ENCODE data around the gene GRB2. TPM values are rescaled to one million over a fixed set of nuclear protein-coding genes. Genes with fewer than 3 reads are reported as not detected.
"Not testable (repeated sequence)": the region's sequence is repeated elsewhere in the genome, so short reads cannot be mapped to it uniquely, and the experiment has no call there.

Gene GRB2
- total and polyA plus RNA-seq, 5 donors from 2014 or later, result 131 to 152 (median 141) TPM

- ATAC-seq (ENCODE audit: low read depth in 2 of 2), result no peak
- no peaks in the 10 kb centered on the region for H3K4me1 ChIP-seq (ENCODE audit: control insufficient read depth, insufficient read depth, low read length, poor library complexity, severe bottlenecking)
- no peak overlapping the region for H3K4me3 Mint-ChIP-seq
- no peak overlapping the region for H3K4me3 ChIP-seq (ENCODE audit: low read depth, low read length)
- no peak overlapping the region for H3K27ac ChIP-seq (ENCODE audit: insufficient read depth, low read length, poor library complexity, severe bottlenecking)
- H3K27me3 ChIP-seq (ENCODE audit: control insufficient read depth, insufficient read depth, low read length), result no peaks in the 10 kb centered on the region
- H3K36me3 ChIP-seq (ENCODE audit: control insufficient read depth, insufficient read depth, low read length), result no peaks in the 10 kb centered on the region
- H3K9me3 Mint-ChIP-seq, result no peaks in the 10 kb centered on the region
- no peaks in the 10 kb centered on the region for H3K36me3 Mint-ChIP-seq
- no peak for DNase-seq
- peaks cover 0 to 6% (median 2%) of the 10 kb centered on the region in 4 donors for H3K4me1 Mint-ChIP-seq
- H3K27ac Mint-ChIP-seq, result no peak overlapping the region
- H3K9me3 ChIP-seq (ENCODE audit: control insufficient read depth in 2 of 2, low read length in 2 of 2), result no peaks in the 10 kb centered on the region
- peaks cover 8% of the 10 kb centered on the region for H3K27me3 Mint-ChIP-seq
Observed at GRCh38 chr17:75442168-75443103, 37.0 kb upstream of the GRB2 start.

DNA sequence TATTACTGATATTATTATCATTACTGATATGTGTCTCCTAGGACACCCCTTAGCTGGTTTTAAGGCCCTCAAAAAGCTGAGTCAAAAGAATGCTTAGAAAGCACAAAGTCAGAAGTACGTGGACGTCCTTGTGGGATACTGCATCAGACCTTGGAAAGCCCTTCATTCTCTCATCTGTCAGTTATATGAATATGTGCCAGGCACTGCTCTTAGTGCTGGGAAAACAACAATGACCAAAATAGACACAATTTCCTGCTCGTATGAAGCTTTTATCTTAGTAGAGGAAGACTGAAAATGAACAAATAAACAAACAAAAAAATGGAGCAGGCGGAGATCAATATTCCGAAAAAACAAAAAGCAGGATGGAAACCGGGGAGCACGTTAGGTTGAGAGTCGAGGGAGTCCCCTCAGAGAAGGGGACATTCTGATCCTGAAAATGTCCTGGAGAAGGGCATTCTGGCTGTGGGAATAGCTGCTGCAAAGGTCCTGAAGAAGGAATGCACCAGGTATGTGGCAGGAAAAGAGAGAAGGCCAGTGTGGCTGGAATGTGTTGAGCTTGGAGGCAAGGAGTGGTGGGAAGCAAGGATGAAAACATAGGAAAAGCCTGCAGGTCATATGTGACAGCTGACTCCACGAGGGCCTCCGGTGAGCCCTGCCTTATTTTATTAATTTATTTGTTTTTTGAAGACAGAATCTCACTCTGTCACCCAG, 35.4 kb upstream of the GRB2 start:
- DNase-seq (no peak), ATAC-seq (ENCODE audit: low read depth in 2 of 2) (no peak)
- Mint-ChIP-seq H3K9me3 (no peaks in the 10 kb centered on the region), H3K36me3 (no peaks in the 10 kb centered on the region), H3K27me3 (peaks cover 11% of the 10 kb centered on the region), H3K27ac (no peak overlapping the region), H3K4me1 (peaks cover 0 to 12% (median 6%) of the 10 kb centered on the region in 4 donors), H3K4me3 (no peak overlapping the region)
- Histone ChIP-seq H3K27me3 (ENCODE audit: control insufficient read depth, insufficient read depth, low read length) (no peaks in the 10 kb centered on the region), H3K9me3 (ENCODE audit: control insufficient read depth in 2 of 2, low read length in 2 of 2) (no peaks in the 10 kb centered on the region), H3K36me3 (ENCODE audit: control insufficient read depth, insufficient read depth, low read length) (no peaks in the 10 kb centered on the region), H3K4me3 (ENCODE audit: low read depth, low read length) (no peak overlapping the region), H3K4me1 (ENCODE audit: control insufficient read depth, insufficient read depth, low read length, poor library complexity, severe bottlenecking) (peaks cover 4% of the 10 kb centered on the region), H3K27ac (ENCODE audit: insufficient read depth, low read length, poor library complexity, severe bottlenecking) (no peak overlapping the region)

DNA sequence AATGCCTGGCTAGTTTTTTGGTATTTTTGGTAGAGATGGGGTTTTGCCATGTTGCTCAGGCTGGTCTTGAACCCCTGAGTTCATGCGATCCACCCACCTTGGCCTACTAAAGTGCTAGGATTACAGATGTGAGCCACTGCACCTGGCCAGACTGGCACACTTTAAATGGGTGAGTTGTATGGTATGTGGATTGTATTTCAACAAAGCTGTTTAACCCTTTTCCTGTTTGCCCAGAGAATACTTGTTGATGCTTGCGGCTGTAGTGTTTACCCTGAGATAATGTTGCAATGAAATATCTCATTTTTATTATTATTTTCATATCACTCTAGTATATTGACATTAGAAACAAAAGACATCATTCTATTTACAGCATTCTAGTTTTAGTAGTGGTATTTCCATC, 33.8 kb upstream of the GRB2 start:
- ATAC-seq (ENCODE audit: low read depth in 2 of 2) (no peak), DNase-seq (no peak)
- no peaks in the 10 kb centered on the region for H3K9me3 Mint-ChIP-seq
- no peaks in the 10 kb centered on the region for H3K36me3 Mint-ChIP-seq
- no peak overlapping the region for H3K4me3 ChIP-seq (ENCODE audit: low read depth, low read length)
- H3K27me3 Mint-ChIP-seq, result peaks cover 12% of the 10 kb centered on the region
- H3K27ac Mint-ChIP-seq, result no peak overlapping the region
- no peak overlapping the region for H3K4me3 Mint-ChIP-seq
- H3K36me3 ChIP-seq (ENCODE audit: control insufficient read depth, insufficient read depth, low read length), result no peaks in the 10 kb centered on the region
- no peaks in the 10 kb centered on the region for H3K9me3 ChIP-seq (ENCODE audit: control insufficient read depth in 2 of 2, low read length in 2 of 2)
- peaks cover 14% of the 10 kb centered on the region for H3K4me1 ChIP-seq (ENCODE audit: control insufficient read depth, insufficient read depth, low read length, poor library complexity, severe bottlenecking)
- no peaks in the 10 kb centered on the region for H3K27me3 ChIP-seq (ENCODE audit: control insufficient read depth, insufficient read depth, low read length)
- H3K4me1 Mint-ChIP-seq, result peaks cover 0 to 20% (median 11%) of the 10 kb centered on the region in 4 donors
- no peak overlapping the region for H3K27ac ChIP-seq (ENCODE audit: insufficient read depth, low read length, poor library complexity, severe bottlenecking)

DNA sequence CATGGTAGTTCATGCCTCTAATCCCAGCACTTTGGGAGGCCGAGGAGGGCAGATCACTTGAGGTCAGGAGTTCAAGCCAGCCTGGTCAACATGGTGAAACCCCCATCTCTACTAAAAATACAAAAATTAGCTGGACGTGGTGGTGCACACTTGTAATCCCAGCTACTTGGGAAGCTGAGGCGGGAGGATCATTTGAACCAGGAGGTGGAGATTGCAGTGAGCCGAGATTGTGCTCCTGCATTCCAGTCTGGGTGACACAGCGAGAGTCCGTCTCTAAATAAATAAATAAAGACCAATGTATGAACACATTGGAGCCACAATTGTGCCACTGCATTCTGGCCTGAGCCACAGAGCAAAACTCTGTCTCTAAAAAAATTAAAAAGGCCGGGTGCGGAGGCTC, 31.9 kb upstream of the GRB2 start:
- H3K36me3 Mint-ChIP-seq; ATAC-seq (ENCODE audit: low read depth in 2 of 2); H3K4me3 ChIP-seq (ENCODE audit: low read depth, low read length); H3K27ac ChIP-seq (ENCODE audit: insufficient read depth, low read length, poor library complexity, severe bottlenecking); H3K9me3 ChIP-seq (ENCODE audit: control insufficient read depth in 2 of 2, low read length in 2 of 2); H3K9me3 Mint-ChIP-seq; H3K4me3 Mint-ChIP-seq; H3K27me3 ChIP-seq (ENCODE audit: control insufficient read depth, insufficient read depth, low read length); H3K36me3 ChIP-seq (ENCODE audit: control insufficient read depth, insufficient read depth, low read length); H3K27ac Mint-ChIP-seq; DNase-seq: not testable (repeated sequence)
- Mint-ChIP-seq H3K27me3 (peaks cover 15% of the 10 kb centered on the region), H3K4me1 (peaks cover 0 to 26% (median 11%) of the 10 kb centered on the region in 4 donors)
- H3K4me1 ChIP-seq (ENCODE audit: control insufficient read depth, insufficient read depth, low read length, poor library complexity, severe bottlenecking), result peaks cover 14% of the 10 kb centered on the region

DNA sequence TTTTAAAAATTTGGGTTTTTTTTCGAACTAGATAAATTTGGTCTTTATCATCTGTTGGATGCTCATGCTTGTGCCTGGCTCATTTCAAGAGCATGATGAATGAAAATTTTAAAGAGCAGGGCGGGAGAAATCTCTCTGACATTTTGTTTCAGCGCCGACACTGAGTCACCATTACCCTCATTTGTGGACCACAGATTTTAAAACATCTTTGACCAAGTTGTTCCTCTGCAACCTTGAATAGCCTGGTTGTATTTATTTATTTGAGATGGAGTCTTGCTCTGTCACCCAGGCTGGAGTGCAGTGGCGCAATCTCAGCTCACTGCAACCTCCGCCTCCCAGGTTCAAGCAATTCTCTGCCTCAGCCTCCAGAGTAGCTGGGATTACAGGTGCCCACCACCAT, 29.0 kb upstream of the GRB2 start:
- DNase-seq; H3K36me3 Mint-ChIP-seq; H3K27ac ChIP-seq (ENCODE audit: insufficient read depth, low read length, poor library complexity, severe bottlenecking); H3K9me3 Mint-ChIP-seq; H3K9me3 ChIP-seq (ENCODE audit: control insufficient read depth in 2 of 2, low read length in 2 of 2); H3K27me3 ChIP-seq (ENCODE audit: control insufficient read depth, insufficient read depth, low read length); H3K4me3 Mint-ChIP-seq; H3K4me3 ChIP-seq (ENCODE audit: low read depth, low read length); ATAC-seq (ENCODE audit: low read depth in 2 of 2); H3K36me3 ChIP-seq (ENCODE audit: control insufficient read depth, insufficient read depth, low read length): not testable (repeated sequence)
- H3K4me1 ChIP-seq (ENCODE audit: control insufficient read depth, insufficient read depth, low read length, poor library complexity, severe bottlenecking), result peaks cover 14% of the 10 kb centered on the region
- Mint-ChIP-seq H3K27me3 (peaks cover 15% of the 10 kb centered on the region), H3K4me1 (peaks cover 0 to 20% (median 9%) of the 10 kb centered on the region in 4 donors), H3K27ac (peak overlapping the region in 1 of 3 donors; percentile 37)

GRCh38 chr17:75433218-75433783, 27.8 kb upstream of the GRB2 start:
- DNase-seq, result no peak
- Mint-ChIP-seq H3K36me3 (no peaks in the 10 kb centered on the region), H3K9me3 (no peaks in the 10 kb centered on the region), H3K27ac (no peak overlapping the region), H3K27me3 (peaks cover 15% of the 10 kb centered on the region), H3K4me1 (peaks cover 0 to 20% (median 9%) of the 10 kb centered on the region in 4 donors), H3K4me3 (no peak overlapping the region)
- peaks cover 14% of the 10 kb centered on the region for H3K4me1 ChIP-seq (ENCODE audit: control insufficient read depth, insufficient read depth, low read length, poor library complexity, severe bottlenecking)
- no peak overlapping the region for H3K4me3 ChIP-seq (ENCODE audit: low read depth, low read length)
- ATAC-seq (ENCODE audit: low read depth in 2 of 2), result no peak
- H3K36me3 ChIP-seq (ENCODE audit: control insufficient read depth, insufficient read depth, low read length), result no peaks in the 10 kb centered on the region
- no peaks in the 10 kb centered on the region for H3K27me3 ChIP-seq (ENCODE audit: control insufficient read depth, insufficient read depth, low read length)
- H3K9me3 ChIP-seq (ENCODE audit: control insufficient read depth in 2 of 2, low read length in 2 of 2), result no peaks in the 10 kb centered on the region
- H3K27ac ChIP-seq (ENCODE audit: insufficient read depth, low read length, poor library complexity, severe bottlenecking), result no peak overlapping the region

- Mint-ChIP-seq H3K4me1 (peaks cover 0 to 16% (median 12%) of the 10 kb centered on the region in 4 donors), H3K27ac (no peak overlapping the region), H3K27me3 (peaks cover 18% of the 10 kb centered on the region), H3K36me3 (no peaks in the 10 kb centered on the region), H3K9me3 (no peaks in the 10 kb centered on the region), H3K4me3 (no peak overlapping the region)
- H3K27ac ChIP-seq (ENCODE audit: insufficient read depth, low read length, poor library complexity, severe bottlenecking), result no peak overlapping the region
- no peaks in the 10 kb centered on the region for H3K36me3 ChIP-seq (ENCODE audit: control insufficient read depth, insufficient read depth, low read length)
- no peak for DNase-seq
- no peaks in the 10 kb centered on the region for H3K27me3 ChIP-seq (ENCODE audit: control insufficient read depth, insufficient read depth, low read length)
- peaks cover 11% of the 10 kb centered on the region for H3K4me1 ChIP-seq (ENCODE audit: control insufficient read depth, insufficient read depth, low read length, poor library complexity, severe bottlenecking)
- no peak overlapping the region for H3K4me3 ChIP-seq (ENCODE audit: low read depth, low read length)
- ATAC-seq (ENCODE audit: low read depth in 2 of 2), result no peak
- no peaks in the 10 kb centered on the region for H3K9me3 ChIP-seq (ENCODE audit: control insufficient read depth in 2 of 2, low read length in 2 of 2)
Observed at GRCh38 chr17:75430159-75430974, 24.9 kb upstream of the GRB2 start.

All from CD4-positive, CD25-positive, alpha-beta regulatory T cell (primary cell).